Transverse colon (tissue), 3 donors: ENCODE data around the gene CHN1.

Experiments
- EP300 ChIP-seq: sonication (generic); formaldehyde crosslinking; IDR thresholded peaks from one replicate; pipeline ENCODE4 v1.6.1; 2017; ENCODE audit warnings: antibody characterized with exemption, low read depth
- TF ChIP-seq, protein P1 (sequence below), 5 experiments: fragments of 200-600 bp in 3 of 5; fragments of 450-650 bp in 2 of 5; sonication (generic) in 3 of 5; IDR thresholded peaks; 1 replicate in 2 of 5; 2 replicates in 3 of 5; pipeline ENCODE4 v1.5.1; 2016 to 2017; ENCODE audit warnings: antibody characterized with exemption in 5 of 5, inconsistent platforms in 3 of 5, mild to moderate bottlenecking in 2 of 5, moderate library complexity in 1 of 5

DNA sequence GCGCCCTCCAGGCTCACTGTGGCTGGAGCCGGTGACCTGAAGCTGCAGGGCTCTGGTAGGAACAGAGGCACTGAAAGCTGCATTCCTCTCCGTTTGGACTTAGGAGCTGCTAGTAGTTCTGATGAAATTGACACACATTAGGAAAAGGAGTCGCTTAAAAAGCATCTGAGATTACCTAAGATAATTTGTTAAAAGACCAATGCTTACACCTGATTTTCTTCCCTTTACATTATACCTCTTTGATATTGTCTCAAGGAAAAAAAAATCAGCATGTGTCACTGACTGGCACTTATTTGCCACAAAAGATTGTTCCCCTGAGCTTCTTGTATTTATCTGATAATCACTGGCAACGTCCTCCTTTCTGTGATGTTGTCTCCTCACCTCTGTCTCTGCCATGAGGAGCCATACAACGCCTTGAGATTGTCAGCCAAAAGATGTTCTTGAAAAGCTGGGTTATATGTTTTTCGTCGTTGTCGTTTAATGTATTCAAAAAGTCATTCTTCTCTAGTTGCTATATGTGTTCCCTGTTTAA, 618 bp upstream of the CHN1 start:
- TF ChIP-seq, protein P1, sequence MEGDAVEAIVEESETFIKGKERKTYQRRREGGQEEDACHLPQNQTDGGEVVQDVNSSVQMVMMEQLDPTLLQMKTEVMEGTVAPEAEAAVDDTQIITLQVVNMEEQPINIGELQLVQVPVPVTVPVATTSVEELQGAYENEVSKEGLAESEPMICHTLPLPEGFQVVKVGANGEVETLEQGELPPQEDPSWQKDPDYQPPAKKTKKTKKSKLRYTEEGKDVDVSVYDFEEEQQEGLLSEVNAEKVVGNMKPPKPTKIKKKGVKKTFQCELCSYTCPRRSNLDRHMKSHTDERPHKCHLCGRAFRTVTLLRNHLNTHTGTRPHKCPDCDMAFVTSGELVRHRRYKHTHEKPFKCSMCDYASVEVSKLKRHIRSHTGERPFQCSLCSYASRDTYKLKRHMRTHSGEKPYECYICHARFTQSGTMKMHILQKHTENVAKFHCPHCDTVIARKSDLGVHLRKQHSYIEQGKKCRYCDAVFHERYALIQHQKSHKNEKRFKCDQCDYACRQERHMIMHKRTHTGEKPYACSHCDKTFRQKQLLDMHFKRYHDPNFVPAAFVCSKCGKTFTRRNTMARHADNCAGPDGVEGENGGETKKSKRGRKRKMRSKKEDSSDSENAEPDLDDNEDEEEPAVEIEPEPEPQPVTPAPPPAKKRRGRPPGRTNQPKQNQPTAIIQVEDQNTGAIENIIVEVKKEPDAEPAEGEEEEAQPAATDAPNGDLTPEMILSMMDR (IDR thresholded peaks at IDR 0.05): no peak
- no peak for TF ChIP-seq EP300
